Activated CD4-positive, alpha-beta T cell treated with anti-CD3 and anti-CD28 coated beads for 36 hours (primary cell): ENCODE results near the gene DOLPP1. TPM values are rescaled to one million over a fixed set of nuclear protein-coding genes. Genes with fewer than 3 reads are reported as not detected.
"Not testable (repeated sequence)": the region's sequence is repeated elsewhere in the genome, so short reads cannot be mapped to it uniquely, and the experiment has no call there.

Experiments
- ATAC-seq: fragments of 200-7000 bp; cut with Tn5 transposase; one replicate; pipeline ENCODE4 v1.10.0; 2021; ENCODE audit warnings: mild to moderate bottlenecking, moderate library complexity
- CTCF ChIA-PET: fragments of 350-600 bp; sonication (Branson Sonifier 250); formaldehyde crosslinking; loops from one replicate; lab custom pipeline; 2021; ENCODE audit warnings: antibody characterized with exemption; lab: Charles Lee
- POLR2A ChIA-PET: fragments of 350-600 bp; sonication (Branson Sonifier 250); formaldehyde crosslinking; loops from one replicate; lab custom pipeline; 2021; ENCODE audit warnings: antibody characterized with exemption, inconsistent platforms; lab: Charles Lee
- DNase-seq: peaks from one replicate; pipeline ENCODE4 v3.0.0-alpha.2; 2020
- H3K27ac Mint-ChIP-seq: one replicate; pipeline ENCODE4 v1.8.0; 2021; ENCODE audit warnings: mixed read lengths
- H3K27me3 Mint-ChIP-seq: one replicate; pipeline ENCODE4 v1.8.0; 2021; ENCODE audit warnings: mixed read lengths
- H3K36me3 Mint-ChIP-seq: one replicate; pipeline ENCODE4 v1.8.0; 2021; ENCODE audit warnings: low read depth, mixed read lengths
- H3K4me1 Mint-ChIP-seq: one replicate; pipeline ENCODE4 v1.8.0; 2021; ENCODE audit warnings: mixed read lengths
- H3K4me3 Mint-ChIP-seq: one replicate; pipeline ENCODE4 v1.8.0; 2021; ENCODE audit warnings: mild to moderate bottlenecking, moderate library complexity, mixed read lengths
- H3K9me3 Mint-ChIP-seq: one replicate; pipeline ENCODE4 v1.8.0; 2021; ENCODE audit warnings: low read depth, mixed read lengths
- intact Hi-C, 2 experiments: fragments of 100-400 bp; cut with DNase I in 1 of 2; cut with micrococcal nuclease in 1 of 2; formaldehyde crosslinking; loops; one replicate each; pipeline versions ENCODE4 v1.14.2 to v1.15.1; 2022 to 2024; cut with DNase I, micrococcal nuclease
- total RNA-seq, 2 experiments: library from RNA; stranded (reverse); gene quantifications; one replicate each; pipeline ENCODE4 v1.2.3, GENCODE V29; 2021

DOLPP1 gene
- total RNA-seq, 2 experiments from 2014 or later, result 15.1 to 16.4 TPM

DNA sequence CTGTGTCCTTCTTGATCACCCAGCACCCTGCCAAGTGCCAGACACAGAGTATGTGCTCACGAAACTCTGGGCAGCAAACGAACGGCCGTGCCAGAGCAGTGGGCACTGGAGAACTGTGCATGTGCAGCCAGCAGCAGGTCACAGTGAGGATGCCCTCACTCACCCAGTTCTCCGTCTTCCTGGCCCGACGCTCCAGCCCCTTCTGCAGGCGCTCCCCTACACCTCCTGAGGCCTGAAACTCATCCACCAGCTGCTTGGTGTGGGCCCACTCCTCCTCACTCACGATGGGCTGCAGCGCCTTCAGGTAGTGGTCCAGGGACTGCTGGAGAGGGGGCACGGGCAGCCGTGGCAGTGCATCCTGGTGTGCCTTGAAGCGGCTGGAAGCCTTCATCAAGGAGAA lies 26.7 kb downstream of the DOLPP1 start:
- CTCF ChIA-PET, result interaction anchor here (0.6 to 0.7 kb wide), 2 partner anchors 20 to 704 kb away, joined by 3 to 4 read pairs; no protein-coding TSS in a partner anchor
- POLR2A ChIA-PET, result no interaction called here
- H3K36me3 Mint-ChIP-seq, result no peaks in the 10 kb centered on the region
- DNase-seq (no peak), ATAC-seq (no peak)
- no peaks in the 10 kb centered on the region for H3K9me3 Mint-ChIP-seq
- no peaks in the 10 kb centered on the region for H3K27me3 Mint-ChIP-seq
- no peak overlapping the region for H3K27ac Mint-ChIP-seq
- intact Hi-C loops, result no loop called here
- peaks cover 14% of the 10 kb centered on the region for H3K4me1 Mint-ChIP-seq
- H3K4me3 Mint-ChIP-seq, result no peak overlapping the region

DNA sequence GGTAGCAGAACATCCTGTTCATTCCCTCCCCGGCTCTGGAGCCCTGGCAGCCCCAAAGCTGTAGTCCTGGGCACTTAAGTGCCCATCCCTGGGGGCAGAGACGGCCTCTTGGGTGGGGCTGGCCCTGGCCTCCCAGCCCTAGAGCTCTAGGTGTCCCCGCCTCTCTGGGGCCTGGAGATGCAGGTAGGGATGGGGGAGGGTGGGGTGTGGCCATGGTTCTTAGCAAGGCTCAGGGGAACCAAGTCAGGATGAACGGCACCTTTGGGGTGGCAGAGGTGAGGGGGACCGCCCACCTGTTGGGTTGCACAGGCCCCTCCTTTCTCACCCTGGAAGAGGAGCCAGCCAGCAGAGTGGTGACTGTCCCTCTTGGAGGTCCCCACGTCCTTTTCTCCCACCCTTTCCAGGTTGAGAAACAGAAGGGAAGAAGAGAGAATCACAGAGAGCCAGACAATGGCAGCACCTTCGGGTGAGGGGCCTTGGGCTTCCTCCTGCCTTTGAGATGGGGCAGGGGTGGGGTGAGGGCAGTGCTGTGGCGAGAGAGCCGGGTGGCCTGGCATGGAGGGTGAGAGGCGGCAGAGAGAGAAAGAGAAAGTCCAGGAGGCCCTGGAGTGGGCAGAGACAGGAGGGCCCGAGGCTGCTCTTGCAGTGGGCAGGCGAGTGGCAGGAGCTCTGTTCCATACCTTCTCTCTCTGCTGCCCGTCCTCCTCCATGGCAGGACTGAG lies 27.3 kb downstream of the DOLPP1 start:
- Mint-ChIP-seq H3K36me3 (no peaks in the 10 kb centered on the region), H3K27me3 (no peaks in the 10 kb centered on the region), H3K27ac (no peak overlapping the region), H3K4me3 (peak overlapping the region; percentile 8), H3K9me3 (no peaks in the 10 kb centered on the region), H3K4me1 (peaks cover 16% of the 10 kb centered on the region)
- ChIA-PET POLR2A (no interaction called here), CTCF (interaction anchor here (0.6 to 1.0 kb wide), 3 partner anchors 21 to 703 kb away, joined by 3 to 6 read pairs (median 4); no protein-coding TSS in a partner anchor)
- DNase-seq (no peak), ATAC-seq (no peak)
- intact Hi-C loops, result no loop called here

DNA sequence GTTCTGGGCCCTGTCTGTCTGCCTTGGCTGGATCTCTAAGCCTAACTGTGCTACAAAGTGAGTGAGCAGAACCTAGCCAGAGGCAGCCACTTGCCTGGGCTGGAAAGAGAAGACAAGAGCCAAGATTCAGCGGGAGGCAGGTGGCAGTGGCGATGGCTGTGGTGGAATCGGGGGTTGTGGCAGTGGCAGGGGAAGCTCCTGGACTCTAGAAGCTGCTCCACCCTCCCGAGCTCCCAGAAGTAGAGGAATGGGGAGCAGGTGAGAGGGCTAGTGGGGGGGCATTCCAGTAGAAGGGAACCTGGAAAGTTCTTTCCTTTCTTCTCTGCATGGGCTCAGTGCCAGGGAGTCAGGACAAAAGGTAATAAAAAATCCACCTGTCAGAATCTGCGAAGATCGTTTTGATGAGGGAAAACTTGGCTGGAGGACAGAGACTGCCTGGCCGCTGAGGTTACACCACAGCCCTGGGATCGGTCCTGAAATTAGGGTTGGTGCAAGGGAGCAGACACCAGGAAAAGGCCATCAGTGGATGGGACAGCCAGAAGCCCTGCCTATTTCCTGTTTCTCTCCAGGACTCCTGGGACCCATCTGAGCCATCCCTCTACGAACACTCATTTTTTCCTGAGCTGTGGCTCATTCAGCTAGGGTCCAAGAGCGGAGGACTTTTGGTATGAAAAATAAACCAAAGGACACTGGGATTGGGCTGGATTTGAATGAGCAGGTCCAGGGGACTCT lies 28.1 kb downstream of the DOLPP1 start:
- Mint-ChIP-seq H3K27ac (no peak overlapping the region), H3K36me3 (no peaks in the 10 kb centered on the region), H3K4me1 (peaks cover 23% of the 10 kb centered on the region), H3K4me3 (peak overlapping the region; percentile 93), H3K9me3 (no peaks in the 10 kb centered on the region), H3K27me3 (no peaks in the 10 kb centered on the region)
- DNase-seq (no peak), ATAC-seq (no peak)
- intact Hi-C loops, result no loop called here
- ChIA-PET CTCF (interaction anchor here (1.0 kb wide), 1 partner anchor 22 kb away, joined by 6 read pairs; no protein-coding TSS in a partner anchor), POLR2A (interaction anchor here (0.6 kb wide), 1 partner anchor 509 kb away, joined by 7 read pairs; no protein-coding TSS in a partner anchor)

DNA sequence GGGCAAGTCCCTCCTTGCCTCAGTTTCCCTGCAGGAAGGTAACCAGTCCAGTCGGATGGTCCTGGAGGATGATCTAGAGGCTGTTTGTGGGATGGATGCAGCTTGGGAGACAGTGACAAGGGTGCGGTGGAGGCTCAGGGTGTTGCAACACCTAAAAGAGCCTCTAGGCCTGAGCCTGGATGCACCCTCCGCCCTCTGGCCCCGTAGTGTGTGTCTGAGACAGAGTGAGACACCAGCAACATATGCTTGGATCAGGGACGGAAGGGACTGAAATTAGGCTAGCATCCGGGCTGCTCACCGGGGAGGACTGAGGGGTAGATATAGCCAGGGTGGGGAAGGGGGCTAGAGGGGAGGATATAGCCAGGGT lies 28.6 kb downstream of the DOLPP1 start:
- no peaks in the 10 kb centered on the region for H3K27me3 Mint-ChIP-seq
- H3K4me1 Mint-ChIP-seq, result peaks cover 28% of the 10 kb centered on the region
- ChIA-PET POLR2A (interaction anchor here (0.6 kb wide), 1 partner anchor 510 kb away, joined by 7 read pairs; no protein-coding TSS in a partner anchor), CTCF (interaction anchor here (1.0 kb wide), 1 partner anchor 22 kb away, joined by 6 read pairs; no protein-coding TSS in a partner anchor)
- ATAC-seq (no peak), DNase-seq (peak; percentile 57)
- intact Hi-C loops, result no loop called here
- H3K9me3 Mint-ChIP-seq, result no peaks in the 10 kb centered on the region
- peak overlapping the region; percentile 93 for H3K4me3 Mint-ChIP-seq
- no peaks in the 10 kb centered on the region for H3K36me3 Mint-ChIP-seq
- no peak overlapping the region for H3K27ac Mint-ChIP-seq

DNA sequence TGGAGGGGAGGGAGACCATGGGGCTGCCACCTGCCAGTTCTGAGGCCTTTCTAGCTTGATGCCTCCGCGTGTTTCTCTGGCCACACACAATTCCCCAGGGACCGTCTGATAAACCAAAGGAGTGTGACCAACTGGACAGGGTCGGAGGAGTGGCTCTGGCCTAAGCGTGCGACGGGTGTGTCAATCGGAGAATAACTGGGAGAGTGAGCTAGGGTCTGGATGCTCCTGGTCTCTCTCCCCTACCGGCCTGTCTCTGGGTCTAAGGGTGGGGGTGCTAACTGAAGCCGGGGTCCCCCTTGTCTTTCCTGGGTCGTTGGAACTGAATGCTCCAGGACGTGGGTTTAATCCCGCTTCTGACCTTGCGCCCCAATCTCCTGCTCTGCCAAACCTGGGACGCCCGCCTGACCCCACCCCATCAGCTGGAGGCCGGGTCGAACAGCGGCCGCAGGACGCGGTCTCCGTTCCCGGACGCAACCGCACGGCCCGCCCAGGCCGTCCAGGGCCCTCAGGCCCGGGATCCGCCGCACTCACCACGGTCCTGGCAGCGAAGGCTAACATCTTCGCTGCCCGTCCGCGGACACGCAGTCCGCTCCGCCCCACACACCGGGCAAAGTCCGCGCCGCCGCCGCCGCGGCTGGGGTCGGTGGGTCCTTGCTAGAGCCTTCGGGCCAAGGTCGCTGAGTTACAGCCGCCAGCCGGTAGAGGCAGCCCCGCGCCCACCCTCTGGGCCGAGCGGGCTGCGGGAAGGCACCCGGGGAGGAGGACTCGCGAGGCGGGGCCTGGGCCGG lies 29.2 kb downstream of the DOLPP1 start:
- no peak overlapping the region for H3K27ac Mint-ChIP-seq
- H3K9me3 Mint-ChIP-seq, result no peaks in the 10 kb centered on the region
- H3K4me1 Mint-ChIP-seq, result peaks cover 34% of the 10 kb centered on the region
- peak overlapping the region; percentile 93 for H3K4me3 Mint-ChIP-seq
- no peak for DNase-seq
- no peaks in the 10 kb centered on the region for H3K27me3 Mint-ChIP-seq
- ATAC-seq, result no peak
- no peaks in the 10 kb centered on the region for H3K36me3 Mint-ChIP-seq
- ChIA-PET CTCF (interaction anchor here (1.2 to 1.5 kb wide), 2 partner anchors 29 to 30 kb away, joined by 3 to 4 read pairs; no protein-coding TSS in a partner anchor), POLR2A (no interaction called here)
- intact Hi-C loops, result loop anchor here (1.0 to 2.0 kb wide), 15 partner anchors 29 to 950 kb away; partner anchors contain the start of genes DOLPP1 (in 2 of the 2), MIGA2 (in 2 of the 2), SH3GLB2 (in 2 of the 2) and BBLN (in 1 of the 2)

DNA sequence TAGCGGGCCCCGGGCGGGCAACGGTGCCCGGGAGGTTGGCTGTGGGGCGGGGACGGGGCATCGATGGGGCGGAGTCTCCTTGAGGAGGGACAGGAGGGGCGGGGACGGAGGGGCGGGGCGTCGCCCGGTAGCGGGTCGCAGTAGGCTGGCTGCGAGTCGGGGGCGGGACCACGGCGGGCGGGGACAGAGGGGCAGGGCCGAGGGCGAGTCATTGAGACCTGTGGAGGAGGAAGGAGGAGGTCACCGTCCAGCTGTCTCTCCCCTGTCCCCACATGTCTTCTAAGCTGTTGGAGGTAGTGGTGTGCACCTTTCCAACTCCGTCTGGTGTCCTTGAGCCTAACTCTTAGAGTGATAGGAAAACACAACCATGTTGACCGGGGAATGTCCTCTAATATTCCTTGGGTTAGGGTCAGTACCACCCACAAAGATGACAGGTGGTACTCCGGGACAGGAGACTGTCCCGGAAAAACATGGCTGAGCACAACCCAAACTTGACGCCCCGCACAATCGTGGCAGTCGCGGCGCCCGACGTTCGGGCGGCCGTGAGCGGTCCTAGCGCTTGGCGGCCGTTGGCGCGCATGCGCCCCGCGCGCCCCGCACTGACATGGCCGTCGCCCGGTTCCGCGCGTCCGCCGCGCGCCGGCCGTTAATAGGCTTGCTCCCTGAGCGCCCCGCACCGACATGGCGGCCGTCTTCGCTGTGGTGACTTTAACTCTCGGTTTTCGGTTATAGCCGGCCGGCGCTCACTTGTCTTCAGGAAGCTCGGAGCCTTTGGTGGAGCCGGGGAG lies 30.0 kb downstream of the DOLPP1 start, which contains the start of the genes CRAT and PTPA:
Gene CRAT, minus strand, starts transcription at position 54 of the 788 bp plus-strand sequence. CDS start 284 bp downstream, outside the sequence.
Gene PTPA, plus strand, starts transcription at position 676 of the 788 bp plus-strand sequence. CDS start 186 bp downstream, outside the sequence.
- Mint-ChIP-seq H3K4me3 (peak within 1 kb of the TSS; percentile 93), H3K9me3 (no peaks in the 10 kb centered on the region), H3K4me1 (peaks cover 38% of the 10 kb centered on the region), H3K27ac (peak within 1 kb of the TSS; percentile 94), H3K27me3 (no peaks in the 10 kb centered on the region), H3K36me3 (no peaks in the 10 kb centered on the region)
- ChIA-PET CTCF (interaction anchor here (0.8 to 1.5 kb wide), 3 partner anchors 20 to 29 kb away, joined by 3 to 4 read pairs (median 3); no protein-coding TSS in a partner anchor), POLR2A (interaction anchor here (0.6 kb wide), 1 partner anchor 18 kb away, joined by 8 read pairs; no protein-coding TSS in a partner anchor)
- ATAC-seq (peak; percentile 90), DNase-seq (peak; percentile 99)
- intact Hi-C loops, result loop anchor here (1.0 to 2.0 kb wide), 23 partner anchors 30 to 951 kb away; partner anchors contain the start of genes DOLPP1 (in 2 of the 2), MIGA2 (in 2 of the 2), SH3GLB2 (in 2 of the 2) and BBLN (in 1 of the 2)

DNA sequence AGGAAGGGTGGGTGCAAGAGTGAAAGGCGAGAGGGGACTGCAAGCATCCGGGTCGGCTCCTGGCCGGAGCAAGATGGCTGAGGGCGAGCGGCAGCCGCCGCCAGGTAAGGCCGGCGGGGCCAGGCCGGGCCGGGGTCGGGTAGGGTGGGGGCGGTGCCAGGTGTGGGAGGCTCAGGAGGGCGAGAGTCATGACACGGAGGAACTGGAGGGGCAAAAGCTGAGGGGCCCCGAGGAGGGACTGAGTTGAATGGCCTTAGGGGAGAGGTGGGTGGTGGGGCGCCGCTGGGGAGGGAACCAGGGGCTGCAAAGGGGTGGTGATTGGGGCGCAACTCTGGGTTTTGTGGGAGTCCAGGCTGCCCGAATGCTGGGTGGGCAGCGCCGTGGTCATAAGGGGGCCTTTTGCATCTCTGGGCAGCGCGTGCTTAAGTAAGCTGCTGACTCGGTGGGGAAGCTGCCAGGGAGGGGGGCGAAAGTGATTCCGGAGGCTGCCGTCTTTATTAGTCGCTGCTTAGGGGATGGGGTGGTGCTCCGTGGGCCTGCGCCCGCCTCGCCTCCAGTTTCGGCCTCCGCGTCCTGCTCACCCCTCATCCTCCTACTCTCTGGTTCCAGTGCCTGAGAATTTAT lies 30.7 kb downstream of the DOLPP1 start:
- Mint-ChIP-seq H3K27ac (peak overlapping the region; percentile 90), H3K36me3 (no peaks in the 10 kb centered on the region), H3K9me3 (no peaks in the 10 kb centered on the region), H3K27me3 (no peaks in the 10 kb centered on the region), H3K4me1 (peaks cover 39% of the 10 kb centered on the region), H3K4me3 (peak overlapping the region; percentile 93)
- ChIA-PET CTCF (interaction anchor here (0.8 to 1.5 kb wide), 3 partner anchors 20 to 28 kb away, joined by 3 to 4 read pairs (median 3); no protein-coding TSS in a partner anchor), POLR2A (no interaction called here)
- no peak for ATAC-seq
- peak; percentile 56 for DNase-seq
- intact Hi-C loops, result loop anchor here (1.0 to 2.0 kb wide), 10 partner anchors 31 to 515 kb away; partner anchors contain the start of genes DOLK (in 1 of the 2), DOLPP1 (in 1 of the 2), LRRC8A (in 1 of the 2) and MIGA2 (in 1 of the 2)

DNA sequence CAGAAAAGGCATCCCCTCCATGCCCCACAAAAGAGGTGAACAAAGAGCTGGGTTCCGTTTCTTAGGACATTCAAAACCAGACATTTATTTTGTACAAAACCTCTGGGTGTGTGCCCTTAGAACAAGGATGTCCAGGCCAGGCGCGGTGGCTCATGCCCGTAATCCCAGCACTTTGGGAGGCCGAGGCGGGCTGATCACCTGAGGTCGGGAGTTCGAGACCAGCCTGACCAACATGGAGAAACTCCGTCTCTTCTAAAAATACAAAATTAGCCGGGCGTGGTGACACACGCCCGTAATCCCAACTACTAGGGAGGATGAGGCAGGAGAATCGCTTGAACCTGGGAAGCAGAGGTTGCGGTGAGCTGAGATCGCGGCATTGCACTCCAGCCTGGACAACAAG lies 31.6 kb downstream of the DOLPP1 start:
- H3K27me3 Mint-ChIP-seq, DNase-seq, ATAC-seq, intact Hi-C loops, H3K36me3 Mint-ChIP-seq, H3K9me3 Mint-ChIP-seq: not testable (repeated sequence)
- peak overlapping the region; percentile 93 for H3K4me3 Mint-ChIP-seq
- H3K27ac Mint-ChIP-seq, result peak overlapping the region; percentile 90
- CTCF ChIA-PET, result interaction anchor here (1.1 to 1.7 kb wide), 2 partner anchors 19 to 30 kb away, joined by 3 to 12 read pairs; no protein-coding TSS in a partner anchor
- peaks cover 39% of the 10 kb centered on the region for H3K4me1 Mint-ChIP-seq
- POLR2A ChIA-PET, result interaction anchor here (0.6 to 0.8 kb wide), 4 partner anchors 15 to 1086 kb away, joined by 3 to 5 read pairs (median 4); no protein-coding TSS in a partner anchor

DNA sequence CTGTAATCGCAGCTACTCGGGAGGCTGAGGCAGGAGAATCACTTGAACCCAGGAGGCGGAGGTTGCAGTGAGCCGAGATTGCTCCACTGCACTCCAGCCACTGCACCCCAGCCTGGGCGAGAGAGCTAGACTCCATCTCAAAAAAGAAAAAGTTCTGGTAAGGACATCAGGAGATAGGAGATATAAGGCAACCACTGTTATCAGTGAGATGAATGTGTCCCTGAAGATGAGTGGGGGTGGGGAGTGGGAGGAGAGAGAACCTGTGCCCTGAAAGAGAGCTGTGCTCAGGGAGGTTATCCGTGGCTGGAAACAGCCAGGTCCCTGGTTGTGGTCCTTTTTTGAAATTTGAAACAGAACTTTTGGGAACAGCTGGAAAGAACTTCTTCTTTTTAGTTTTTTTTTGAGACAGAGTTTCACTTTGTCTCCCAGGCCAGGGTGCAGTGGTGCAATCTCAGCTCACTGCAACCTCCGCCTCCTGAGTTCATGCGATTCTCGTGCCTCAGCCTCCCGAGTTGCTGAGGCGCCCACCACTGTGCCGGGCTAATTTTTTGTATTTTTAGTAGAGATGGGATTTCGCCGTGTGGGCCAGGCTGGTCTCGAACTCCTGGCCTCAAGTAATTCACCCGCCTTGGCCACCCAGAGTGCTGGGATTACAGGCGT lies 32.9 kb downstream of the DOLPP1 start:
- intact Hi-C loops, result no loop called here
- POLR2A ChIA-PET, result no interaction called here
- ATAC-seq, result no peak
- CTCF ChIA-PET, result interaction anchor here (1.5 to 1.7 kb wide), 2 partner anchors 18 to 523 kb away, joined by 7 to 12 read pairs; no protein-coding TSS in a partner anchor
- H3K27ac Mint-ChIP-seq, result no peak overlapping the region
- H3K36me3 Mint-ChIP-seq, result no peaks in the 10 kb centered on the region
- DNase-seq, result no peak
- peaks cover 40% of the 10 kb centered on the region for H3K4me1 Mint-ChIP-seq
- H3K27me3 Mint-ChIP-seq, result no peaks in the 10 kb centered on the region
- H3K9me3 Mint-ChIP-seq, result no peaks in the 10 kb centered on the region
- no peak overlapping the region for H3K4me3 Mint-ChIP-seq
